Endothelial cell of hepatic sinusoid (primary cell): ENCODE data around the gene TRAPPC2B.

Experiments
- in situ Hi-C: cut with HindIII; loops from 2 replicates; pipeline ENCODE4 v1.10.0; 2017; ENCODE audit warnings: low sequenced_read_pairs

TRAPPC2B gene

GRCh38 chr19:57362997-57363687, at the start of gene TRAPPC2B, which contains the start of gene ZNF547:
Gene TRAPPC2B (plus strand): TSS chr19:57363551. CDS start chr19:57364834, 1,283 bp downstream.
Gene ZNF547 (plus strand): TSS chr19:57363551. CDS start chr19:57368556, 5,005 bp downstream.
- in situ Hi-C loops = no loop called here

DNA sequence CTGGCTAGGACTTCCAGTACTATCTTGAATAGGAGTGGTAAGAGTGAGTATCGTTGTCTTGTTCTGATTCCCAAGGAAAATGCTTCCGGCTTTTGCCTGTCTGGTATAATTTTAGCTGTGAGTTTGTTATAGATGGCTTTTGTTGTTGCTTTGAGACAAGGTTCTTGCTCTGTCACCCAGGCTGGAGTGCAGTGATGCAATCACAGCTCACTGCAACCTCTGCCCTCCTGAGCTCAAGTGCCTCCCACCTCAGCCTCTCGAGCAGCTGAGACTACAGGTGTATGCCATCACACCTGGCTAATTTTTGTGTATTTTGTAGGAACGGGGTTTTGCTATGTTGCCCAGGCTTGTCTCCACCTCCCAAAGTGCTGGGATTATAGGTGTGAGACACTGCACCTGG, 49.2 kb upstream of the TRAPPC2B start:
- in situ Hi-C loops = no loop called here

- in situ Hi-C loops = no loop called here
Measured at GRCh38 chr19:57317503-57317902, 45.8 kb upstream of the TRAPPC2B start.

- in situ Hi-C loops = no loop called here
Measured at GRCh38 chr19:57319869-57320179, 43.5 kb upstream of the TRAPPC2B start.

DNA sequence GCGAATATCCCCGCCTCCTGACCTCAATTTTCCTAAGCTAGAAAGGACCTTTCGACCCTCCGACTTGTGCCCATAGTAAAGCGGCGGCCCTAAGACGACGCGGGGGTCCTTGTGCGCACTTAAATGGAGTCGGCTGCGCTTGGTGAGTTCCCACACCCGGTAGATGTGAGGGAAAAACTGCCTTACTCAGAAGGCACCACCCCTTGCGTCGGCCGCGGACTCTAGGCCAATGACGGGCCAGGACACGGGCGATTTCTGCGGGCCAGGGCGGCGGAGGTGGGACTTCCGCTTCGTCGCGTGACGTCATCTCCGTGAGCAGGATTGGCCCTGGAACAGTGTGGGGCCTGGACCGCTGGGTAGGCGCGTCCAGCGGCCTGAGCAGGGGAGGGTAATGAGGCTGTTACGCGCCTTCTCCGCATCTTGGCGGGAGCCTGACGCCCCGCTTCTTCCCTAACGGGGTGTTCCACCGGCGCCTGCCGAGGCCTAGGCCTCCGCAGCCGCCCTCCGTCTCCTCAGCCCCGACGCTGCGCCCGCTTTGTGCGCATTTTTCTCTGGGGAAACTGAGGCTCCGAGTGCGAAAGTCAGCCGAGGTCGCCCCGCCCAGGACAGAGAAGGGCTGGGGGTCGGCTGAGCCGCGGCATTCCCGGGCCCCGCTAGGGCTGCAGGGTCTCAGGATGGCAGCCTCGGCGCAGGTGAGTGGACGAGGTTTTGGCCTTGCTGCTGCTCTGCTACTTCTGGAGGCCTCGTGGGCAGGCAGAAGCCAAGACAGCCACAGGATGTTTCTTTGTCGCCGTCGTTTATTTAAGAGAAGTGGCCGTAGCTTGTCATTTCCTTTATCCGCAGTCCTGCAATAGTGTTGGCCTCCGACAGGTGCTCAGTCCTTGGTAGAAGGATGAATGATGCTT, 42.9 kb upstream of the TRAPPC2B start, which contains the start of gene ZNF543:
Gene ZNF543, plus strand, starts transcription at position 293 of the 905 bp plus-strand sequence. Its CDS starts 382 bp downstream, at position 675.
- in situ Hi-C loops = no loop called here

DNA sequence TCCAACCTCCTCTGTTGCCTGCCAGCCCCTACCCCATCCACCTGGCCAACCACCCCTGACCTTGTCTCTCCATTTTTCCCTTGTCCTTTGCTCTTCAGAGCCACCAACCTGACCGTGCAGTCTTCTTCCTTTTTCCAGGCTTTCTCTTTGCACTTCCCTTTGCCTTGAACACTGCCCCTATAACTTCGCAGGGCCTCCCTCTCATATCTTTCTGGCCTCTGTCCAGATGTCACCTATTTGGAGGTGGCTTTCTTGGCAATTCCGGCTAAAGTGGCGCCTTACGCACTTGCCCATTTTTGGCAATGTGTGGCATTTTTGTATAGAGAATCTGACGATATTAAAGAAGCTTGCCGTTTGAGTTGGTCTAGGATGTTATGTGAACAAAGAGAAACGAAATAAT, 42.2 kb upstream of the TRAPPC2B start:
- in situ Hi-C loops = no loop called here

DNA sequence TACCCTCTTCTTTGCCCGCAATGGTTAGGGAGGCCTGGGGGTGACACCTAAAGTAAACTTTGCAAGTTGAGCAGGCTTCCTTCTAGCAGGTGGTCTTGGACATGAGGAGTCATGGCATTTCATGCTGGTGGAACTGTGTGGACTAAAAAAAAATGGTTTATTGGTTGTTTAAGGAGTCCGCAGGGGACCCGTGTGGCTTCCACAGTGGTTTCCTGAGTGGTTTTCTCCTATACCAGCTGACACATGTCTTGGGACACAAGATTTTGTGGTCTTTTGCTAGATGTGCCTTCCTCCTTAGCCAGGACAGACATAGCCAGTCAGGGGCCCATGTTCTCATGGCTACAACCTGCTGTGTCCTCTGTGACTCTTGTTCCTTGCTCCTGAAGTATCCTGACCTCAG, 41.6 kb upstream of the TRAPPC2B start:
- in situ Hi-C loops = no loop called here

DNA sequence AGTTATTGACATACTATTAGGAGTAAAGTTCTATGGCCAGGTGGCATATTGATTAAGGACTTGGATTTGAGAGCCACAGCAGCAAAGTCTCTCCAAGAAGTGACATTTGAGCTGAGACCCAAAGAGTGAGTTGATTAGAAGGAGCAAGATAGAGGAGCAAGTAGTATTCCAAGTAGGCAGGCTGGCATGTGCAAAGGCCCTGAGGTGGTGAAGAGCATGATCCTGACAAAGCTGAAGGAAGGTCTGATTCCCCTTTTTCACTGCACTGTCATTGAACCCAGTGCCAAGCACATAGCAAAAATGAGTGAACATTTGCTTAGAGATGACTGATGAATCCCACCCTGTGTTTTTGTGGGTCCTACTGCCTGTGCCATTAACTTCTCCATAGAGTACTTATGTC, 38.4 kb upstream of the TRAPPC2B start:
- in situ Hi-C loops = loop anchor here (5.0 kb wide), 1 partner anchor 57 kb away; no protein-coding TSS in a partner anchor

DNA sequence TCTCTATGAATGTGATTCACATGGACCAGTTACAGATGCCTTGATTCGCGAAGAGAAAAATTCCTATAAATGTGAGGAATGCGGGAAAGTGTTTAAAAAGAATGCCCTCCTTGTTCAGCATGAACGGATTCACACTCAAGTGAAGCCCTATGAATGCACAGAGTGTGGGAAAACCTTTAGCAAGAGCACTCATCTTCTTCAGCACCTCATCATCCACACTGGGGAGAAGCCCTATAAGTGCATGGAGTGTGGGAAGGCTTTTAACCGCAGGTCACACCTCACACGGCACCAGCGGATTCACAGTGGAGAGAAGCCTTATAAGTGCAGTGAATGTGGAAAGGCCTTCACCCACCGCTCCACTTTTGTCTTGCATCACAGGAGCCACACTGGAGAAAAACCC, 35.4 kb upstream of the TRAPPC2B start:
- in situ Hi-C loops = loop anchor here (5.0 kb wide), 1 partner anchor 54 kb away; no protein-coding TSS in a partner anchor

GRCh38 chr19:57334191-57334590, 29.2 kb upstream of the TRAPPC2B start:
- in situ Hi-C loops = no loop called here

DNA sequence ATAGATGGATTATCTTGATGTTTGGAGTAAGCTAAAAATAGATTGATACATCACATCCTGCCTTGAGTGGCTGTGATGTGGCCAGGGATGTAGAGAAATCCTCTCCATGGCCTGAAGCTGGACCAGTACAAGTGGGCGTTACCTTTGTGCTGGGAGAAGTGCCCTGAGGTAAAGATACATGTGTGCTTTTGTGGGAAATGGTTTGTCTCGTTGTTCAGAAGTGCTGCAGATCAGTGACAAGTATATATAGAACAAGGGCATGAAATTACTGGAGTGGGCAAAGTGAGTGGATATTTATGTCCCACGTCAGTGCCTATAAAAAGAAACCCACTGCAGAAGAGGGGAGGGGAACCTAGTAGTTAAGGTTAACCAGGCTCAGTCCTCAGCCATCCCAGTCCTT, 24.5 kb upstream of the TRAPPC2B start:
- in situ Hi-C loops = no loop called here

DNA sequence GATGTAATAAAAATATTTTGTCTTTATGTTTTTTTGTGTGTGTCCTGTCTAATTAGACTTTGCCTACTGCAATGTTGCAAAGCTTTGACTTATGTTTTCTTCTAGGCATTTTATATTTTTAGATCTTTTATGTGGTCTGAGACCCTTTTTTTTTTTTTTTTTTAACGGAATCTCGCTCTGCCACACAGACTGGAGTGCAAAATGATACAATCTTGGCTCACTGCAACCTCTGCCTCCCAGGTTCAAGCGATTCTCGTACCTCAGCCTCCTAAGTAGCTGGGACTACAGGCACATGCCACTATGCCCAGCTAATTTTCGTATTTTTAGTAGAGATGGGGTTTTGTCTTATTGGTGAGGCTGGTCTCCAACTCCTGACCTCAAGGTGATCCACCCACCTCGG, 20.8 kb upstream of the TRAPPC2B start:
- in situ Hi-C loops = no loop called here

GRCh38 chr19:57348136-57348535, 15.2 kb upstream of the TRAPPC2B start:
- in situ Hi-C loops = no loop called here

- in situ Hi-C loops = no loop called here
Measured at GRCh38 chr19:57350877-57351805, 12.2 kb upstream of the TRAPPC2B start, which contains the start of gene ZNF304. Gene ZNF304 (plus strand): TSS chr19:57351271. CDS start chr19:57351665, 394 bp downstream.

GRCh38 chr19:57351867-57352266, 11.5 kb upstream of the TRAPPC2B start:
- in situ Hi-C loops = no loop called here

GRCh38 chr19:57355916-57356315, 7.4 kb upstream of the TRAPPC2B start:
- in situ Hi-C loops = no loop called here

DNA sequence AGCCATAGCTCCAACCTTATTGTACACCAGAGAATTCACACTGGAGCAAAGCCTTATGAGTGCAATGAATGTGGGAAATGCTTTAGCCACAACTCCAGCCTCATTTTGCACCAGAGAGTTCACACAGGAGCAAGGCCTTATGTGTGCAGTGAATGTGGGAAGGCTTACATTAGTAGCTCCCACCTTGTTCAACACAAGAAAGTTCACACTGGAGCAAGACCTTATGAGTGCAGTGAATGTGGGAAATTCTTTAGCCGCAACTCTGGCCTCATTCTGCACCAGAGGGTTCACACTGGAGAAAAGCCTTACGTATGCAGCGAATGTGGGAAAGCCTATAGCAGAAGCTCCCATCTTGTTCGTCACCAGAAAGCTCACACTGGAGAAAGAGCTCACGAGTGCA, 5.9 kb upstream of the TRAPPC2B start:
- in situ Hi-C loops = no loop called here

DNA sequence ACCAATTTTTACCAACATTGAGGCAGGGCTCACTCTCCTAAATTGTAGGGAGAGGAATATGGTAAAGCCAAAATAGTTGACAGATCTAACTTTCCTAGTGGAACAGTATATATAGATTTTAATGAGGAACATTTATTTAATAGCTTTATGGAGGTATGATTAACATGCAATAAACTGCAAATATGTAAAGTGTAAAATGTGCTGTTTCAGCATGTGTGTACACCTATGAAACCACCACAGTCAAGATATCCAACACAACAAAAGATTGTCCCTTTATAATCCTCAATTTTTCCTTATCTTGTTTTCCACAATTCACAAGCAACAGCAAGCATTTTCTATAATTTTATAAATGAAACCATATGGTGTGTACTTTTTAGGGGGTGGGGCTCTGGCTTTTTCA, 4.1 kb upstream of the TRAPPC2B start:
- in situ Hi-C loops = no loop called here

GRCh38 chr19:57362419-57362818, 932 bp upstream of the TRAPPC2B start:
- in situ Hi-C loops = no loop called here

- in situ Hi-C loops = no loop called here
Measured at GRCh38 chr19:57363688-57364181, 384 bp downstream of the TRAPPC2B start.
